Testis (tissue), 2 donors: Measurements from ENCODE around the gene NR1H3.

Source experiments
- CTCF ChIP-seq, 3 experiments: fragments of 450-650 bp in 2 of 3; fragments of 200-600 bp in 1 of 3; sonication (generic) in 1 of 3; IDR thresholded peaks; one replicate each; pipeline ENCODE4 v1.5.1; 2016 to 2019; ENCODE audit warnings: antibody characterized with exemption in 3 of 3, mild to moderate bottlenecking in 2 of 3, moderate library complexity in 1 of 3
- POLR2A ChIP-seq: fragments of 450-650 bp; IDR thresholded peaks from one replicate; pipeline ENCODE4 v1.6.1; 2017; ENCODE audit warnings: antibody characterized with exemption, mild to moderate bottlenecking, moderate library complexity

DNA sequence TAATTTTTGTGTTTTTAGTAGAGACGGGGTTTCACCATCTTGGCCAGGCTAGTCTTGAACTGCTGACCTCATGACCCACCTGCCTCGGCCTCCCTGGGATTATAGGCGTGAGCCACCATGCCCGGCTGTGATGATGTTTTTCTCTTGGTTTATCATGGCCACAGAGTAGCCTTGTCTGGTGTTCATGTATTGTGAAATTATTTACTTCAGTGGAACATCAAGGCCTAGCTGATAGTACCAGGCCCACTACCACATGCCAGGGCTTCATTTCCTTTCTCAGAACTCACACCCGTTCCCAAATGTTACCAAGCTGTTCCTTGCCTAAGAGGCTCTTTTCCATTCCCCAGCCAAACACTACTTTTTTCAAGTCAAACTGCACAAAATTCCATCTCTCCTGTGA, 49.2 kb upstream of the NR1H3 start:
- no peak for TF ChIP-seq CTCF (IDR thresholded peaks at IDR 0.05)
- TF ChIP-seq POLR2A, result no peak
